Glutamatergic neuron (in vitro differentiated cells): ENCODE measurements around the gene KRTAP5-6. TPM values are rescaled to one million over a fixed set of nuclear protein-coding genes. Genes with fewer than 3 reads are reported as not detected.

Source experiments
- DNase-seq: peaks from one replicate; pipeline ENCODE4 v3.0.0; 2022
- H3K27ac Mint-ChIP-seq: one replicate; pipeline ENCODE4 v1.8.0; 2020; ENCODE audit warnings: mild to moderate bottlenecking, mixed read lengths, inconsistent platforms; ENCODE audit not compliant: unreplicated experiment
- H3K27me3 Mint-ChIP-seq: one replicate; pipeline ENCODE4 v1.8.0; 2020; ENCODE audit warnings: mild to moderate bottlenecking, moderate library complexity, mixed read lengths, inconsistent platforms; ENCODE audit not compliant: unreplicated experiment
- H3K36me3 Mint-ChIP-seq: one replicate; pipeline ENCODE4 v1.8.0; 2020; ENCODE audit warnings: mild to moderate bottlenecking, mixed read lengths, inconsistent platforms; ENCODE audit not compliant: unreplicated experiment
- H3K4me1 Mint-ChIP-seq: one replicate; pipeline ENCODE4 v1.8.0; 2020; ENCODE audit warnings: mild to moderate bottlenecking, low read depth, mixed read lengths, inconsistent platforms; ENCODE audit not compliant: unreplicated experiment
- H3K4me3 Mint-ChIP-seq: one replicate; pipeline ENCODE4 v1.8.0; 2020; ENCODE audit warnings: mild to moderate bottlenecking, mixed read lengths, inconsistent platforms; ENCODE audit not compliant: unreplicated experiment
- H3K9me3 Mint-ChIP-seq: one replicate; pipeline ENCODE4 v1.8.0; 2020; ENCODE audit warnings: mild to moderate bottlenecking, moderate library complexity, mixed read lengths, inconsistent platforms; ENCODE audit not compliant: unreplicated experiment
- total RNA-seq: library from RNA; stranded (reverse); fragmentation: NEBNext Ultra II Directional; extraction: Animal tissue kit (Norgen Biotek cat#: 25700); gene quantifications from one replicate; pipeline ENCODE4 v1.2.1, GENCODE V29; 2021; ENCODE audit not compliant: unreplicated experiment
- TF ChIP-seq, protein P1 (sequence below): fragments of 200-600 bp; sonication (generic); IDR thresholded peaks from one replicate; pipeline ENCODE4 v1.5.0; 2021; ENCODE audit not compliant: partially characterized antibody, unreplicated experiment

KRTAP5-6 gene
- total RNA-seq, 1 donor from 2014 or later = not detected

DNA sequence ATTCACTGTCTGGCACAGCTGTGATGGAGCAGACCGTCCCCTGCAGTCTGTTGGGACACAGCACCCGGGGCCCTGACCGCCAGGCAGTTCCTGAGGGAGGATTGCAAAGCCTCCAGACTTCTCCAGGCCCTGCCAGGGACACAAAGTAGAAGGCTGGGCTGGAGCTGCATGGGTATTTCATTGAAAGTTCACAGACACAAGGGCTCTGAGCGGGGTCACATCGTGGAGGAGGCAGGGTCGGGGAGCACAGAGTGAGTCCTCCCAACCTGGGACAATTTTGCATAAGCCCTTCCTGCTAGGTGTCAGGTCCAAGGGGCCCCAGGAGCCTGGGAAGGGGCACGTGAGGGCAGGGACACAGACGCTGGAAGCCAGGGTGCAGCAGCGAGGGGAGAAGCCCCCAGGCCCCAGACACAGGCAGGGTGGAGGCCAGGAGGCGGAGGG, 37.7 kb downstream of the KRTAP5-6 start:
- no peak for DNase-seq
- Mint-ChIP-seq H3K27me3 (peaks cover 32% of the 10 kb centered on the region), H3K9me3 (peaks cover 21% of the 10 kb centered on the region), H3K4me1 (peaks cover 26% of the 10 kb centered on the region), H3K36me3 (peaks cover 36% of the 10 kb centered on the region), H3K4me3 (no peak overlapping the region), H3K27ac (no peak overlapping the region)
- TF ChIP-seq, protein P1, sequence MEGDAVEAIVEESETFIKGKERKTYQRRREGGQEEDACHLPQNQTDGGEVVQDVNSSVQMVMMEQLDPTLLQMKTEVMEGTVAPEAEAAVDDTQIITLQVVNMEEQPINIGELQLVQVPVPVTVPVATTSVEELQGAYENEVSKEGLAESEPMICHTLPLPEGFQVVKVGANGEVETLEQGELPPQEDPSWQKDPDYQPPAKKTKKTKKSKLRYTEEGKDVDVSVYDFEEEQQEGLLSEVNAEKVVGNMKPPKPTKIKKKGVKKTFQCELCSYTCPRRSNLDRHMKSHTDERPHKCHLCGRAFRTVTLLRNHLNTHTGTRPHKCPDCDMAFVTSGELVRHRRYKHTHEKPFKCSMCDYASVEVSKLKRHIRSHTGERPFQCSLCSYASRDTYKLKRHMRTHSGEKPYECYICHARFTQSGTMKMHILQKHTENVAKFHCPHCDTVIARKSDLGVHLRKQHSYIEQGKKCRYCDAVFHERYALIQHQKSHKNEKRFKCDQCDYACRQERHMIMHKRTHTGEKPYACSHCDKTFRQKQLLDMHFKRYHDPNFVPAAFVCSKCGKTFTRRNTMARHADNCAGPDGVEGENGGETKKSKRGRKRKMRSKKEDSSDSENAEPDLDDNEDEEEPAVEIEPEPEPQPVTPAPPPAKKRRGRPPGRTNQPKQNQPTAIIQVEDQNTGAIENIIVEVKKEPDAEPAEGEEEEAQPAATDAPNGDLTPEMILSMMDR = no peak

DNA sequence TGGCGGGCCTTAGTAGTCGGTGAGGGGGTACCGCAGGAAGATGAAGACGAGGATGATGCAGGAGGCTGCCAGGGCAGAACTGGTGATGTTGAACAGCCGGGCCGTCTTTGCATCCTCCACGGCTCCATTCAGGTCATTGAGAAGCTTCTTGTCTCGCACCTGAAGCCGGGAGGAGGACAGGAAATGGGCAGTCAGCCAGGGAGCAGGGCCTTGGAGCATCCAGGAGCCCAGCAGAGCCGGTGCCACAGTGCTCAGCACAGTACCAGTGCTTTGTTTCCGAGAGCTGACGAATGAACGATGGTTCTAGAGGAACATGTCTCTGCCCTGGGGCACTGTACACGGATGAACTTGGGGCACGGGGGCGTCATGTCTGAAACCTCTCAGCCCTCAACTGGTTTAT, 38.3 kb downstream of the KRTAP5-6 start:
- TF ChIP-seq, protein P1 = no peak
- H3K9me3 Mint-ChIP-seq = peaks cover 22% of the 10 kb centered on the region
- peaks cover 32% of the 10 kb centered on the region for H3K27me3 Mint-ChIP-seq
- no peak overlapping the region for H3K4me3 Mint-ChIP-seq
- no peak overlapping the region for H3K27ac Mint-ChIP-seq
- DNase-seq = no peak
- H3K4me1 Mint-ChIP-seq = peaks cover 23% of the 10 kb centered on the region
- H3K36me3 Mint-ChIP-seq = peaks cover 37% of the 10 kb centered on the region

DNA sequence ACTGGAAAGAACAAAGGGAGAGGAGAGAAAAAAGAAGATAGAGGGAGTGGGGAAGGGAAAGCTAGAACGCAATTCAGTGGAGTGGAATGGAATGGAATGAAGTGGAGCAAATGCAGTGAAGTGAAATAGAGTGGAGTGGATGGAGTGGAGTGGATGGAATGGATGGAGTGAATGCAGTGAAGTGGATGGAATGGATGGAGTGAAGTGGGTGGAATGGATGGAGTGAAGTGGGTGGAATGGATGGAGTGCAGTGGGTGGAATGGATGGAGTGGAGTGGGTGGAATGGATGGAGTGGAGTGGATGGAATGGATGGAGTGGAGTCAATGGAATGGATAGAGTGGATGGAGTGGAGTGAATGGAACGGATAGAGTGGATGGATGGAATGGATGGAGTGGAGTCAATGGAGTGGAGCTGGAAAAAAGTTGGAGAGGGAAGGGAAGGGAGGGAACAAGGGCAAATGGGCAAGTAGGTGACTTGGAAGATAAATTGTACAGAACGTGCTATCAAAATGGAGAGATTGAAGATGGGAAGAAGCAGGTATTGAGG, 39.5 kb downstream of the KRTAP5-6 start:
- H3K4me3 Mint-ChIP-seq = no peak overlapping the region
- peaks cover 21% of the 10 kb centered on the region for H3K4me1 Mint-ChIP-seq
- peaks cover 22% of the 10 kb centered on the region for H3K9me3 Mint-ChIP-seq
- H3K27me3 Mint-ChIP-seq = peaks cover 27% of the 10 kb centered on the region
- no peak for DNase-seq
- H3K36me3 Mint-ChIP-seq = peaks cover 41% of the 10 kb centered on the region
- TF ChIP-seq, protein P1 = no peak
- H3K27ac Mint-ChIP-seq = no peak overlapping the region

DNA sequence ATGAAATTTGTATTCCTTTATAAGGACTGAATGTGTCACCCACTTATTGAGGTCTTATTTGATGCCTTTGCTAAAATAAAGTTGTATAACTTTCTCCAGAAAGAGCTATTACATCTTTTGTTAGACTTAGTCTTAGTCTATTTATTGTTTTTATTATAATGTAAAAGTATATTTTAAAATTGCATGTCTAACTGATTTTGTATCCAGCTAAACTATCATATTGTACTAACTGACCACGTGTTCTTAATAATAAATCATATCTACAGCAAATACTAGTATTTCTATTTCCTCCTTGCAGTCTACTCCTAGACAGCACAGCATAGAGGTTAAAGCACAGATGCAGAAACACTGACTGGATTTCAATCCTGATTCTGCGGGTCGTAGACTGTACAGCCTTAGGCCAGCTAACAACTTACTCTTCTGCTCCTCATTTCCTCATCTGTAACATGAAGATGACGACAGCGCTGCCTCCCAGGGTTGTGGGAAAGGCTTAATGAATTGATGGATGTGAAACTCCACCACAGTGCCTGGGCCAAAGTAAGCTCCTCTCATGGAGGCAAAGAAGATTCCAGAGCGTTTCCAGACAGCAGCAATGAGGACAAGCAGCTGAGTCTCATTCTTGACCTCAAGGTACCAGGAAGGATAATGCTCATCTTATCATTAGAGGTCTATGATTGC, 40.2 kb downstream of the KRTAP5-6 start:
- DNase-seq = no peak
- Mint-ChIP-seq H3K9me3 (peaks cover 20% of the 10 kb centered on the region), H3K4me1 (peaks cover 14% of the 10 kb centered on the region), H3K27me3 (peaks cover 22% of the 10 kb centered on the region), H3K36me3 (peaks cover 41% of the 10 kb centered on the region), H3K4me3 (no peak overlapping the region), H3K27ac (no peak overlapping the region)
- TF ChIP-seq, protein P1 = no peak

DNA sequence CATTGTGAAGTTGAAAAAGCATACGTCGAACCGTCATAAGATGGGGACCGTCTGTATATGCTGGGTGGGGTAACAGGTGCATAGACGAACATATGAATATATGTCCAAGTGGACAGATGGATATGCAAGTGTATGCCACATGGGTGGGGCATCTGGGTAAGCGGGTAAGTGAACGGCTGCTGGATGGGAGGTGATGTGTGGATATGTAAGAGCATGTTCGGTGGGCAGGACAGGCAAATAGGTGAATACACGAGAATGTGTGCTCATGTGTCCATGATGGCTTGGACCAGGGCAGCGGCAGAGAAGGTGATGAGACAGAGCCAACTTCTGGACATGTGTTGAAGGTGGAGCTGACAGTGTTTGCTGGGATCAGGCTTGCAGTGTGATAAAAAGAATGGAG, 41.4 kb downstream of the KRTAP5-6 start:
- H3K9me3 Mint-ChIP-seq = peaks cover 19% of the 10 kb centered on the region
- peaks cover 13% of the 10 kb centered on the region for H3K4me1 Mint-ChIP-seq
- TF ChIP-seq, protein P1 = no peak
- H3K4me3 Mint-ChIP-seq = no peak overlapping the region
- peaks cover 19% of the 10 kb centered on the region for H3K27me3 Mint-ChIP-seq
- no peak for DNase-seq
- peaks cover 41% of the 10 kb centered on the region for H3K36me3 Mint-ChIP-seq
- peak overlapping the region; percentile 23 for H3K27ac Mint-ChIP-seq
